HL-60 (cell line): ENCODE results near the gene IAH1.

Source experiments
- DNase-seq, 2 experiments: peaks; one replicate each; pipeline ENCODE4 v3.0.0-alpha.2; 2010 to 2020; ENCODE audit warnings: low read depth in 1 of 2, low spot score in 1 of 2
- H3K27ac ChIP-seq: fragments of 250-450 bp; sonication (Bioruptor Pico); replicated peaks from 2 replicates; pipeline ENCODE4 v1.5.1; 2020; ENCODE audit warnings: mild to moderate bottlenecking, moderate library complexity
- H3K27me3 ChIP-seq: fragments of 250-450 bp; sonication (Bioruptor Pico); 2 replicates; pipeline ENCODE4 v1.5.1; 2021; ENCODE audit warnings: mild to moderate bottlenecking, moderate library complexity; ENCODE audit not compliant: insufficient read depth, poor library complexity, severe bottlenecking
- H3K4me3 ChIP-seq: replicated peaks from 2 replicates; pipeline ENCODE4 v1.5.1; 2011; ENCODE audit warnings: mild to moderate bottlenecking, control low read depth, low read length; ENCODE audit not compliant: insufficient read depth
- GABPA ChIP-seq: IDR thresholded peaks from 2 replicates; pipeline ENCODE4 v1.6.1; 2012; ENCODE audit warnings: low read depth
- POLR2AphosphoS5 ChIP-seq: IDR thresholded peaks from 2 replicates; pipeline ENCODE4 v1.6.1; 2012; ENCODE audit warnings: low read depth
- SPI1 ChIP-seq: IDR thresholded peaks from 2 replicates; pipeline ENCODE4 v1.6.1; 2012; ENCODE audit warnings: low read depth, mild to moderate bottlenecking, borderline replicate concordance
- TF ChIP-seq, protein P1 (sequence below): IDR thresholded peaks from 2 replicates; pipeline ENCODE4 v1.6.1; 2012; ENCODE audit warnings: low read depth; ENCODE audit not compliant: insufficient replicate concordance
- TF ChIP-seq, protein P2 (sequence below): IDR thresholded peaks from one replicate; pipeline ENCODE4 v1.5.1; 2011; ENCODE audit warnings: low read length, control low read depth, inconsistent platforms; ENCODE audit not compliant: insufficient read depth

Gene IAH1

DNA sequence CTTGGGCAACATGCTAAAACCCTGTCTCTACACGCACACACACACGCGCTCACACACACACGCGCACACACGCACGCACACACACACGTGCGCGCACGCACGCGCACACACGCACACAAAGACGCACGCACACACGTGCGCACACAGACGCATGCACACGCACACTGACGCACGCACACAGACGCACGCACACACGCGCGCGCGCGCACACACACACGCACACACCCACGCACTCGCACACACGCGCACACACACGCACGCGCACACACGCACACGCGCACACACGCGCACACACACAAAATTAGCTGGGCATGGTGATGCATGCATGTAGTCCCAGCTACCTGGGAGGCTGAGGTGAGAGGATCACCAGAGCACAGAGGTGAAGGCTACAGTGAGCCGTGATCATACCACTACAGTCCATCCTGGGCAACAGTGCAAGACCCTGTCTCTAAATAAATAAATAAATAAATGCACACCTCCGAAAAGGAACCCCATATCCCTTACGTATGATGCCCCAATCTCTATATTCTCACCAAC is 8.1 kb upstream of the IAH1 start:
- H3K27me3 ChIP-seq = no peaks in the 10 kb centered on the region
- no peak for DNase-seq
- no peak overlapping the region for H3K27ac ChIP-seq
- H3K4me3 ChIP-seq = no peak overlapping the region
- TF ChIP-seq POLR2AphosphoS5 (no peak), GABPA (no peak), SPI1 (no peak)
- TF ChIP-seq, protein P1, sequence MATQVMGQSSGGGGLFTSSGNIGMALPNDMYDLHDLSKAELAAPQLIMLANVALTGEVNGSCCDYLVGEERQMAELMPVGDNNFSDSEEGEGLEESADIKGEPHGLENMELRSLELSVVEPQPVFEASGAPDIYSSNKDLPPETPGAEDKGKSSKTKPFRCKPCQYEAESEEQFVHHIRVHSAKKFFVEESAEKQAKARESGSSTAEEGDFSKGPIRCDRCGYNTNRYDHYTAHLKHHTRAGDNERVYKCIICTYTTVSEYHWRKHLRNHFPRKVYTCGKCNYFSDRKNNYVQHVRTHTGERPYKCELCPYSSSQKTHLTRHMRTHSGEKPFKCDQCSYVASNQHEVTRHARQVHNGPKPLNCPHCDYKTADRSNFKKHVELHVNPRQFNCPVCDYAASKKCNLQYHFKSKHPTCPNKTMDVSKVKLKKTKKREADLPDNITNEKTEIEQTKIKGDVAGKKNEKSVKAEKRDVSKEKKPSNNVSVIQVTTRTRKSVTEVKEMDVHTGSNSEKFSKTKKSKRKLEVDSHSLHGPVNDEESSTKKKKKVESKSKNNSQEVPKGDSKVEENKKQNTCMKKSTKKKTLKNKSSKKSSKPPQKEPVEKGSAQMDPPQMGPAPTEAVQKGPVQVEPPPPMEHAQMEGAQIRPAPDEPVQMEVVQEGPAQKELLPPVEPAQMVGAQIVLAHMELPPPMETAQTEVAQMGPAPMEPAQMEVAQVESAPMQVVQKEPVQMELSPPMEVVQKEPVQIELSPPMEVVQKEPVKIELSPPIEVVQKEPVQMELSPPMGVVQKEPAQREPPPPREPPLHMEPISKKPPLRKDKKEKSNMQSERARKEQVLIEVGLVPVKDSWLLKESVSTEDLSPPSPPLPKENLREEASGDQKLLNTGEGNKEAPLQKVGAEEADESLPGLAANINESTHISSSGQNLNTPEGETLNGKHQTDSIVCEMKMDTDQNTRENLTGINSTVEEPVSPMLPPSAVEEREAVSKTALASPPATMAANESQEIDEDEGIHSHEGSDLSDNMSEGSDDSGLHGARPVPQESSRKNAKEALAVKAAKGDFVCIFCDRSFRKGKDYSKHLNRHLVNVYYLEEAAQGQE = no peak
- TF ChIP-seq, protein P2, sequence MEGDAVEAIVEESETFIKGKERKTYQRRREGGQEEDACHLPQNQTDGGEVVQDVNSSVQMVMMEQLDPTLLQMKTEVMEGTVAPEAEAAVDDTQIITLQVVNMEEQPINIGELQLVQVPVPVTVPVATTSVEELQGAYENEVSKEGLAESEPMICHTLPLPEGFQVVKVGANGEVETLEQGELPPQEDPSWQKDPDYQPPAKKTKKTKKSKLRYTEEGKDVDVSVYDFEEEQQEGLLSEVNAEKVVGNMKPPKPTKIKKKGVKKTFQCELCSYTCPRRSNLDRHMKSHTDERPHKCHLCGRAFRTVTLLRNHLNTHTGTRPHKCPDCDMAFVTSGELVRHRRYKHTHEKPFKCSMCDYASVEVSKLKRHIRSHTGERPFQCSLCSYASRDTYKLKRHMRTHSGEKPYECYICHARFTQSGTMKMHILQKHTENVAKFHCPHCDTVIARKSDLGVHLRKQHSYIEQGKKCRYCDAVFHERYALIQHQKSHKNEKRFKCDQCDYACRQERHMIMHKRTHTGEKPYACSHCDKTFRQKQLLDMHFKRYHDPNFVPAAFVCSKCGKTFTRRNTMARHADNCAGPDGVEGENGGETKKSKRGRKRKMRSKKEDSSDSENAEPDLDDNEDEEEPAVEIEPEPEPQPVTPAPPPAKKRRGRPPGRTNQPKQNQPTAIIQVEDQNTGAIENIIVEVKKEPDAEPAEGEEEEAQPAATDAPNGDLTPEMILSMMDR = no peak

DNA sequence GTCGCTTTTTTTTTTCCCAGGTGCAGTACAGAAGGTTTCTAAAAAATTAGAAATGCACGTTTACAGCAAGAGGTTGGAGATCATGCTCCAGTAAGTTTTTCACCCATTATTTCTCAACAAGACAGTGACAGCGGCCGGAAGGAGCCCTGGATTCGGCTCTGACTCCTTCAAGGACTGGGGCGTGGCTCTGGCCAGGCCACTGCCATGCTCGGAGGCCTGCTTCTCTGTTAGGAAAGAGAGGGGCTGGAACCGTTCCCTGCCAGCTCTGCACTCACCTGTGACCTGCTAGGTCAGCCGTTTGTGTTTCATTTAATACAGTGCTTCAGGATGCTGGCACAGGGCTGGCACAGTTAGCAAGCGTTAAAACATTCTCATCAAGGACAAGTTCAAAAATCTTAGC is 6.7 kb upstream of the IAH1 start:
- Histone ChIP-seq H3K4me3 (no peak overlapping the region), H3K27ac (no peak overlapping the region), H3K27me3 (no peaks in the 10 kb centered on the region)
- TF ChIP-seq, protein P2 = no peak
- TF ChIP-seq, protein P1 = no peak
- TF ChIP-seq SPI1 = no peak
- no peak for TF ChIP-seq GABPA
- TF ChIP-seq POLR2AphosphoS5 = no peak
- no peak for DNase-seq

DNA sequence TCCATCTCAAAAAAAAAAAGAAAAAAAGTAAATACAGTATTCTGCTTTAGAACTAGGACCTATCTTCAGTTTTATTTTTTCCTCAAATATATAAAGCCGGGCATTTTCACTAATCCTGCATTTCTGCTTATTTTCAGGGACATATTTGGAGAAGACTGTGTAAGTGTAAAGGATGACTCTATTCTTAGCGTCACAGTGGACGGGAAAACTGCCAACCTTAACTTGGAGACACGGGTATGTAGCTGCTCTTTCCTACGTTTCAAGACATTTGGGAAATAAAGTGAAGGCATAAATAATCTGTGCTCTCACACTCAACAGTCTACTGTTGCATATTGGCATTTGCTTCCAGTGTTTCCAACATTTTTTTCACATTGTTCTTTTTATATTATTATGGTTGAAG is 3.1 kb upstream of the IAH1 start:
- TF ChIP-seq POLR2AphosphoS5 (no peak), GABPA (no peak), SPI1 (no peak)
- TF ChIP-seq, protein P2 = no peak
- TF ChIP-seq, protein P1 = no peak
- Histone ChIP-seq H3K4me3 (no peak overlapping the region), H3K27ac (no peak overlapping the region), H3K27me3 (no peaks in the 10 kb centered on the region)
- DNase-seq = no peak
